Measurements from ENCODE around the gene OR4C5. TPM values are rescaled to one million over a fixed set of nuclear protein-coding genes. Genes with fewer than 3 reads are reported as not detected.
"Not testable (repeated sequence)": the region's sequence is repeated elsewhere in the genome, so short reads cannot be mapped to it uniquely, and the experiment has no call there.

The OR4C5 gene
- total RNA-seq (not detected), total RNA-seq (0 reads per million in 172 experiments)
- polyA plus RNA-seq (2013, experiment 1 of 2): not detected
- polyA plus RNA-seq (2013, experiment 2 of 2): not detected

DNA sequence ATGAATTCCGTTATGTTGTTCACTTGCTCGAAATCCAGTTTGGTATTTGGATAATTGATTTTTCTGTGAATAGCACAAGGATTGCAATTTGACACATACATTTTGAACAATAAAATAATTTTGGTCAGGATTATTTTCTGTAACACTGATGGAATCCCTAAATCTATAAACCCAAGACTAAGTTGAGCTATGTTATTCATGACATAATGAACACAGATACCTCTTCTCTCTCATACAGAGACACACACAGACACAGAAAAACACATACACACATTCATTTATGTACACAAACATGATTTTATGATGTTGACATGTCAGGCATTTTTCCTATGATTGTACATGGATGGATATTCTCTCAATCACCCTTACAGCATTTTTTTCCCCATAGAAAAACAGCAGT, at the start of gene OR4C5:
TSS of gene OR4C5 (minus strand) at position 101 of the 400 bp plus-strand sequence. CDS start at position 101, 0 bp downstream.
- H3K27ac Mint-ChIP-seq: no peak within 1 kb of the TSS
- H3K27me3 Mint-ChIP-seq: peaks cover 8% of the 10 kb centered on the region
- H3K4me1 Mint-ChIP-seq (ENCODE audit: low read depth): no peaks in the 10 kb centered on the region
- Histone ChIP-seq H3K27ac (ENCODE audit: low read depth in 1 of 2, low read length in 2 of 2) (no peak within 1 kb of the TSS), H3K27me3 (ENCODE audit: control insufficient read depth in 1 of 2, insufficient read depth in 2 of 2, low read length in 2 of 2) (no peaks in the 10 kb centered on the region), H3K4me1 (ENCODE audit: insufficient read depth, low read length) (no peaks in the 10 kb centered on the region), H3K36me3 (ENCODE audit: insufficient read depth, low read length) (no peaks in the 10 kb centered on the region), H3K9me3 (ENCODE audit: control insufficient read depth in 1 of 2, insufficient read depth in 1 of 2, low read length in 2 of 2) (no peaks in the 10 kb centered on the region), H3K4me3 (ENCODE audit: low read length) (no peak within 1 kb of the TSS)
- ATAC-seq (ENCODE audit: poor library complexity) (no peak), DNase-seq (no peak)
- TF ChIP-seq, protein P1, sequence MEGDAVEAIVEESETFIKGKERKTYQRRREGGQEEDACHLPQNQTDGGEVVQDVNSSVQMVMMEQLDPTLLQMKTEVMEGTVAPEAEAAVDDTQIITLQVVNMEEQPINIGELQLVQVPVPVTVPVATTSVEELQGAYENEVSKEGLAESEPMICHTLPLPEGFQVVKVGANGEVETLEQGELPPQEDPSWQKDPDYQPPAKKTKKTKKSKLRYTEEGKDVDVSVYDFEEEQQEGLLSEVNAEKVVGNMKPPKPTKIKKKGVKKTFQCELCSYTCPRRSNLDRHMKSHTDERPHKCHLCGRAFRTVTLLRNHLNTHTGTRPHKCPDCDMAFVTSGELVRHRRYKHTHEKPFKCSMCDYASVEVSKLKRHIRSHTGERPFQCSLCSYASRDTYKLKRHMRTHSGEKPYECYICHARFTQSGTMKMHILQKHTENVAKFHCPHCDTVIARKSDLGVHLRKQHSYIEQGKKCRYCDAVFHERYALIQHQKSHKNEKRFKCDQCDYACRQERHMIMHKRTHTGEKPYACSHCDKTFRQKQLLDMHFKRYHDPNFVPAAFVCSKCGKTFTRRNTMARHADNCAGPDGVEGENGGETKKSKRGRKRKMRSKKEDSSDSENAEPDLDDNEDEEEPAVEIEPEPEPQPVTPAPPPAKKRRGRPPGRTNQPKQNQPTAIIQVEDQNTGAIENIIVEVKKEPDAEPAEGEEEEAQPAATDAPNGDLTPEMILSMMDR (IDR thresholded peaks at IDR 0.05): no peak
- intact Hi-C loops (cut with DNase I, micrococcal nuclease): no loop called here
- H3K9me3 Mint-ChIP-seq: no peaks in the 10 kb centered on the region
- ChIA-PET POLR2A (no interaction called here), CTCF (no interaction called here)
- H3K4me3 Mint-ChIP-seq: no peak within 1 kb of the TSS
- H3K36me3 Mint-ChIP-seq (ENCODE audit: low read depth): no peaks in the 10 kb centered on the region

DNA sequence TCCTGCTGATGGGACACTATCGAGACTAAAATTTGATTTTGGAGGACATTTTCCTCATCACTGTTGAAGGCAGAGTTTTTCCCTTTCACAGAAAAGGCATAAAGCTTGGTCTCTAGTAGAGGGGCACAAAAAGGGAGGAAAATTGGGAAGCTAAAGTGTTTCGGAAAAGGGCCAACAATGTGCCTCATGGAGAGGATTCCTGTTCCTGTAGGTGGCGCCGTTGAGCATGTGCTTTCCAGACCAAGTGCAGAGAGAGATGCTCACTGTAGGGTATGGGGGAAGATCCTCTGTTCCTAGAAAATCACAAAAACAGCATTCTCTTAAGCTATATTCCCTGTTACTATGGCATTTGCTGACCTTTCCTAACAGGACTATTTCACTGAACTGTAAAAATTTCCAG, 18.4 kb upstream of the OR4C5 start:
- CTCF ChIA-PET: no interaction called here
- peaks cover 16% of the 10 kb centered on the region for H3K9me3 Mint-ChIP-seq

DNA sequence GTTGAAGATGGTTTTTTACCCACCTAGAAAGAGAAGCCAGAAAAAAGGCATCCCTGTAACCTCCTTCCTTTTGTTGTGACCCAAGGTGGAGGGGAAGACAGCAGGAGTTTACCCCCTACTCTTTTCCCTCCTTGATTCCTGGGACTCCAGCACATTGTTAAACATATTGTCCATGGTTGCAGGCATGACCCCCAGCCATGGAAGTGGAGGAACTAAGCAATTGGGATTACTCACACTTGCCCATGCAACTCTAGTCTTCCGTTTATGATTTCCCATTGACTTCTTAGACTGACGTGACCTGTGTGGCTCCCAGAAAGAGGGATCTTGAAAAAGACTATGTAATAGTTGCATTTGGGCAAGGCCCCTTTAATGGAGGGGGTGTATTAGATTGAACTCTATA, 17.9 kb upstream of the OR4C5 start:
- H3K27ac Mint-ChIP-seq; H3K4me1 ChIP-seq (ENCODE audit: insufficient read depth, low read length); DNase-seq; intact Hi-C loops (cut with DNase I, micrococcal nuclease); H3K36me3 ChIP-seq (ENCODE audit: insufficient read depth, low read length); POLR2A ChIA-PET; H3K4me3 ChIP-seq (ENCODE audit: low read length); H3K27me3 Mint-ChIP-seq; ATAC-seq (ENCODE audit: poor library complexity); H3K4me3 Mint-ChIP-seq; CTCF ChIA-PET; H3K4me1 Mint-ChIP-seq (ENCODE audit: low read depth); H3K36me3 Mint-ChIP-seq (ENCODE audit: low read depth); H3K27me3 ChIP-seq (ENCODE audit: control insufficient read depth in 1 of 2, insufficient read depth in 2 of 2, low read length in 2 of 2); H3K27ac ChIP-seq (ENCODE audit: low read depth in 1 of 2, low read length in 2 of 2): not testable (repeated sequence)
- H3K9me3 Mint-ChIP-seq: peaks cover 18% of the 10 kb centered on the region
- peaks cover 0 to 28% of the 10 kb centered on the region in 2 experiments for H3K9me3 ChIP-seq (ENCODE audit: control insufficient read depth in 1 of 2, insufficient read depth in 1 of 2, low read length in 2 of 2)

More for the DNA sequence above, 18.4 kb upstream of the OR4C5 start:
- no peaks in the 10 kb centered on the region for H3K36me3 Mint-ChIP-seq (ENCODE audit: low read depth)
- DNase-seq (no peak), ATAC-seq (ENCODE audit: poor library complexity) (no peak)
- H3K36me3 ChIP-seq (ENCODE audit: insufficient read depth, low read length): no peaks in the 10 kb centered on the region
- no peaks in the 10 kb centered on the region for H3K4me1 Mint-ChIP-seq (ENCODE audit: low read depth)
- POLR2A ChIA-PET: no interaction called here
- H3K27me3 ChIP-seq (ENCODE audit: control insufficient read depth in 1 of 2, insufficient read depth in 2 of 2, low read length in 2 of 2): no peaks in the 10 kb centered on the region
- H3K4me3 ChIP-seq (ENCODE audit: low read length): no peak overlapping the region
- H3K27ac Mint-ChIP-seq: no peak overlapping the region
- H3K27ac ChIP-seq (ENCODE audit: low read depth in 1 of 2, low read length in 2 of 2): no peak overlapping the region
- TF ChIP-seq, protein P1 (IDR thresholded peaks at IDR 0.05): no peak
- H3K4me1 ChIP-seq (ENCODE audit: insufficient read depth, low read length): no peaks in the 10 kb centered on the region
- intact Hi-C loops (cut with DNase I, micrococcal nuclease): no loop called here
- H3K27me3 Mint-ChIP-seq: no peaks in the 10 kb centered on the region
- H3K9me3 ChIP-seq (ENCODE audit: control insufficient read depth in 1 of 2, insufficient read depth in 1 of 2, low read length in 2 of 2): peaks cover 0 to 28% of the 10 kb centered on the region in 2 experiments
- no peak overlapping the region for H3K4me3 Mint-ChIP-seq

DNA sequence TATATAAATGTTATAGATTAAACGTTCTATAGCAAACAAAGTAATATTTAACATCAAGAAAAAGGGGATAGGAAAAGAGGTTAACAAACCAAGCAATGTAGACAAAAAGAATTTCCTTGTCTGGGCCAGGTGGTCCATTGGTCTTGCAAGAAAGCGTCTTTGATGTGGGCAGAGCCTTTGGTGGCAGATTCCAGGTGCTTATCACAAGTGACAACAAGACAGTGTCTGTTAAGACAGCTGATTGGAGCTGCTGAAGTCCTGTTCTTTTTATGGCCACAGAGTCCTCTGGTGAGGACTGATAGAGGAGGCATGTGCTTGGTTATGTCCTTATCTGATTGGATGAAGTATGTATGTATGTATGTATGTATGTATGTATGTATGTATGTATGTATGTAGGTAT, 5.0 kb downstream of the OR4C5 start:
- H3K36me3 ChIP-seq (ENCODE audit: insufficient read depth, low read length); H3K4me3 Mint-ChIP-seq; H3K9me3 ChIP-seq (ENCODE audit: control insufficient read depth in 1 of 2, insufficient read depth in 1 of 2, low read length in 2 of 2); intact Hi-C loops (cut with DNase I, micrococcal nuclease); H3K27ac ChIP-seq (ENCODE audit: low read depth in 1 of 2, low read length in 2 of 2); H3K36me3 Mint-ChIP-seq (ENCODE audit: low read depth); POLR2A ChIA-PET; DNase-seq; H3K9me3 Mint-ChIP-seq; H3K27ac Mint-ChIP-seq; ATAC-seq (ENCODE audit: poor library complexity); H3K4me1 Mint-ChIP-seq (ENCODE audit: low read depth); H3K4me1 ChIP-seq (ENCODE audit: insufficient read depth, low read length); H3K4me3 ChIP-seq (ENCODE audit: low read length); H3K27me3 ChIP-seq (ENCODE audit: control insufficient read depth in 1 of 2, insufficient read depth in 2 of 2, low read length in 2 of 2); CTCF ChIA-PET; H3K27me3 Mint-ChIP-seq: not testable (repeated sequence)

Data from CD4-positive, alpha-beta T cell (primary cell).